Measurements from ENCODE around the gene CNGA3.

The CNGA3 gene

GRCh38 chr2:98329549-98329948 lies 16.7 kb upstream of the CNGA3 start:
- DNase-seq (ENCODE audit: low read depth), result no peak

DNA sequence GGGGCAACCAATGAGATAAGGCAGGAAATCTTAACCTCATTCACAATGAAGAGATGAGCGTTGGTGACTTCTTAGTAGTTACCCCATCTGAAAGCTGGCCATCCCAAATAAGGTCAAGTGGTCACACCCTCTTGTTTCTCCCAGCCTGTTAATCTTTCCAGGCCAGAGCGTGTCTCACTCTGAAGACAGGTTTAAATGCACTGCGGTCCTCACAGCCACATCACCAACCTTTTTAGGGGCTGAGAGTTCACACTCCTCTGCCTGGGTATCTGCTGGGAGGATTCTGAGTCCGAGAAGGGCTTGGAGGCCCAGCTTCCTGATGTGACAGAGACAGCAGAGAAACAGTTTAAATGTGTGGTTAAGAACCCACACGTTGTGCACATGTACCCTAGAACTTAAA lies 13.3 kb upstream of the CNGA3 start:
- DNase-seq (ENCODE audit: low read depth), result no peak

GRCh38 chr2:98333922-98334321 lies 12.3 kb upstream of the CNGA3 start:
- no peak for DNase-seq (ENCODE audit: low read depth)

- peak; percentile 85 for DNase-seq (ENCODE audit: low read depth)
Measured at GRCh38 chr2:98334439-98335078, 11.7 kb upstream of the CNGA3 start.

- DNase-seq (ENCODE audit: low read depth), result no peak
Measured at GRCh38 chr2:98335271-98335670, 11.0 kb upstream of the CNGA3 start.

GRCh38 chr2:98341241-98341640 lies 5.0 kb upstream of the CNGA3 start:
- no peak for DNase-seq (ENCODE audit: low read depth)

DNA sequence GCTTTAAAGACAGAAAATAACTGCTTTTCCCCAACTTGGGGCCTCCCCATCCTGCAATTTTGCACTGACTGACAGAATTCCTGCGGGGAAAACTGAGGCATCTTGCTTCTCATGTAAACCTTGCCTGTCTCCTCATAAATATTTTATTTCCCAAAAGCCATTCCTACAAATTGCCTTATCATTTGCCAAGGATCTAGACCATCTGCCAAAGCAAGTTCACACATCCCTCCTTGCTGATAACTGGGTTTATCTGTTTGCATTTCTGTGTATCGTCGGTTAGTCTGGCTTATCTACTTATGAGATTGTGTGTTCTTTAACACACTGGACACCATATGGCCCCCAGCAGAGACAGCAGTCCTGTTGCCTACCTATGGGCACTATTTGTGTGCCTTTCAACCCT lies 3.0 kb upstream of the CNGA3 start:
- DNase-seq (ENCODE audit: low read depth), result no peak

- no peak for DNase-seq (ENCODE audit: low read depth)
Measured at GRCh38 chr2:98347298-98348065, 1.2 kb downstream of the CNGA3 start.

- DNase-seq (ENCODE audit: low read depth), result no peak
Measured at GRCh38 chr2:98348066-98348561, 1.9 kb downstream of the CNGA3 start.

- no peak for DNase-seq (ENCODE audit: low read depth)
Measured at GRCh38 chr2:98350411-98350810, 4.2 kb downstream of the CNGA3 start.

DNA sequence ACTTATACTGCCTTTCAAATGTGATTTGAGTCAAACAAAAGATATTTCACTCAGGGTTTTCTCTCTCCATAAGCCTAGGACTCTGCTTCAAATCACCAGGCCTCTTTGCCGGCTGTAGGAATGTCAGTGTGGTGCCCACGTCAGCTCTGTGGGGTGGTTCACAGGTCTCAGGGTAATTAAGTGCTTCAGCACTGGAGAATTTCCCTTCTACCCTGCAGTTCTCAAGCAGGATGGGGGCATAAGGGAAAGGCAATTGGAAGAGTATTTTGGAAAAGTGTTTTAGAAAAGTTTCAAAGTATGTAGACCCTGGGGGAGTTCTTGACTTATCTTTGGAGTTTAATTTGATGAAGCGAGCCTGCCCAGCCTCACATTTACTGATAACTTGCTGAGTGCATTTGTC lies 9.6 kb downstream of the CNGA3 start:
- DNase-seq (ENCODE audit: low read depth), result no peak

DNA sequence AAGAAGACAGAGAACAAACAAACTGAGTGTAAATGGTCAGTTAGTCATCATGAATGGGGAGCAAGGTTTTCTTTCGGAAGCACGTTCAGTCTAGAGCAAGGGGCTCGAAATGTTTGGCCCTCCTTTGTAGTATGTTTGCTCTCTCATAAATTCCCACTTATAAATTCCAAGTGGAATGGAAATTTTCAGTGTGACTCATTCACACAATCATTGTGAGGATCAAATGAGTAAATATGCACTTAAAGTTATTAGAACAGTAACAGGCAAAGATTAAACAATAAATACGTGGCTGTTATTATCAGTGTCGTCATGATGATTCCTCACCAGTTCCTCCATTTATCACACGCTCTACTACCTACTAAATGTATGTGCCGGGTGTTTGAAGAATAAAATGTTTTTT lies 10.5 kb downstream of the CNGA3 start:
- no peak for DNase-seq (ENCODE audit: low read depth)

GRCh38 chr2:98357849-98358248 lies 11.6 kb downstream of the CNGA3 start:
- DNase-seq (ENCODE audit: low read depth), result no peak

DNA sequence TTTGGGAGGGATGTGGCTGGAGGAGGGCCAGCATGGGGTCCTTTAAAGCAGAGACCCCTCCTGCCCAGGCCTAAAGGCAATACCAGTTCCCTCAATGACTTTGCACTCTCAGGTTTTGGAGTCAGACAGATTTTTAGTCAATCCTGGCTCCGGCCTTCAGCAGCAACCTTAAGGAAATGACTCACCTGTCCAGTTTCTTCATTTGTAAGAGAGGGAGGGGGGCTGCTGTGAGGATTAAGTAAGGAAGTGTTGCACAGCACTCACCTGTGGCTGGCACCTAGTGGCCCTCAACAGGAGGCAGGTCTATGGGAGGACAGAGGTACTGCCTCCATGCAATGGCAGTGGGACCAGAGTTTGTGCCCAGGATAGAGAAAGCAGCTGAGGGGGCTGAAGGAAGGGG lies 13.7 kb downstream of the CNGA3 start:
- no peak for DNase-seq (ENCODE audit: low read depth)

DNA sequence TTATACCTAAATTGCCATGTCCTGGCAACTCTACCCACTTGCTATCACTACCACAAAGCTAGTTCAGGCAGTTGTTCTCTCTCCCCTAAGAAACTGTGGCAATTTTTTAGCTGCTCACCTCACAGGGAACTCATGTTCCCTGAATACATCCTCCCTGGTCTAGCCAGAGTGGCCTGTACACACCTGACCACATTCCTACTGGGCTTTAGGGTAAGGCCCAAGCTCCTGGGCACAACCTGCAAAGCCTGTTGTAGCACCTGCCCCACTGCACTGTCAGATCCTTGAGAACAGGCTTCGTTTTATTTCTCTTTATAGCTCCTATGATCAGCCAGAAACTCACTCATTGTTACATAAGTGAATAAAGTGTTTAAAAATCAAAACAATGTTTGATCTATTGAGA lies 21.5 kb downstream of the CNGA3 start:
- no peak for DNase-seq (ENCODE audit: low read depth)

- DNase-seq (ENCODE audit: low read depth), result no peak
Measured at GRCh38 chr2:98369710-98370239, 23.5 kb downstream of the CNGA3 start.

GRCh38 chr2:98372121-98372520 lies 25.9 kb downstream of the CNGA3 start:
- DNase-seq (ENCODE audit: low read depth), result no peak

DNA sequence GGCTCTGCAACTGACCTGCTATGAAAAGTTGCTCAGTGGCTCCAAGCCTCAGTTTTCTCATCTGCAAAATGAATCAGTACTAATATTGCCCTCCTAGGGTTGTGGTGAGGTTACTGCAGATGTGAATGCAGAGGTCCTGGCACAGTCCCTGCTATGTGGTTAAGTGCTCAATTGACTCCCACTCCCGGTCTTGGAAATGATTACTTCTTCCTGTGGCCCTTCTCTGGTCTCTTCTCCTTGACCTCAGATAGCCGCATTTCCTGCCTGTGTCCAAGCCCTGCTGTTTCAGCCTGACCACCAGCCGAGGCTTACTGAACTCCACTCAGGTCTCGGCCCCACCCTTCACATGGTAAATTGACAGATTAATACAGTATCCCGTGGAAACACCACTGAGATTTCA lies 26.3 kb downstream of the CNGA3 start:
- DNase-seq (ENCODE audit: low read depth), result no peak

DNA sequence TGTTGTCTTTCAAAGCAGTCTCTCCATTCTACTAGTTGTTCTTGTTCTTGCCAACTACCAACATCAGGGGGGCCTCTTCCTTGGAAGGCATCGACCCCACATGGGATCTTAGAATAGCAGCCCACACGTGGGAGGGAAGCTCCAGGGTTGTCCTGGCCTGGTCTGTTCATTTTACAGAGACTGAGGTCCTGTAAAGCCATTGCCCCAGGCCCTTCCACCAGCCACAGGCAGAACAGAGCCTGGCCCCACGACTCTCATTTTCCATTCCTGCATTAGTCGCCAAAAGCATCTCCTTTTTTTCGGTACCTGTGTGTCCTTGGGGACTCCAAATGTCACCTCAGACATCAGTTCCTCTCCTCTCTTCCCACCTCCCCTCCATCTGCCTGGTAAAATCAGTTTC lies 28.0 kb downstream of the CNGA3 start:
- no peak for DNase-seq (ENCODE audit: low read depth)

DNA sequence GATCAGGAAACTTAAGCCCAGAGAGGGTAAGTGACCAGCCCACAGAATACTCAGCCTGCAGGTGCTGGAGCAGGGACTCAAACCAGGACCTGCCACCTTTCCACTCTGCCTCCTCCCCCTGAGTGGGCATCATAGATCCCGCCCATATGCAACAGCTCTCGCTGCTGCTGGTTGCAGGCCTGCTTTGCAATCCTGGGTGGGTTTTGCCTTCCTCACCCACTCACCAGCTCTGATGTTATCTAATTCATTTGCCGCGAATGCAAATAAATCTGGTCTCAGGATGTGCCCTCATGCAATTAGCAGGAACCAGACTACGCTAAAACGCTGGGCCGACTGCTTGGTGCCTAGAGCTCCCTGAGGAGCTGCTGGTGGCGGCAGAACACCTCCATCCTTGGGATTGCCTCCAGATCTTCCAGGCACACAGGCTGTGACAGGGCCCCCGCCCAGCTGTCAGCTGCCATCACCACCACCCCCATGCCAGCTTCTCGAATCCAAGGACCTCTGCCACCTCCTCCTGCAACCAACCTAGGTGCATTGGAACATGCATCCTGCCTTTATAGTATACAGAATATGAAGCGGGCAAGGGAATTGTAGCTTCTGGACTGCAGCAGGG lies 28.8 kb downstream of the CNGA3 start:
- DNase-seq (ENCODE audit: low read depth), result no peak

DNA sequence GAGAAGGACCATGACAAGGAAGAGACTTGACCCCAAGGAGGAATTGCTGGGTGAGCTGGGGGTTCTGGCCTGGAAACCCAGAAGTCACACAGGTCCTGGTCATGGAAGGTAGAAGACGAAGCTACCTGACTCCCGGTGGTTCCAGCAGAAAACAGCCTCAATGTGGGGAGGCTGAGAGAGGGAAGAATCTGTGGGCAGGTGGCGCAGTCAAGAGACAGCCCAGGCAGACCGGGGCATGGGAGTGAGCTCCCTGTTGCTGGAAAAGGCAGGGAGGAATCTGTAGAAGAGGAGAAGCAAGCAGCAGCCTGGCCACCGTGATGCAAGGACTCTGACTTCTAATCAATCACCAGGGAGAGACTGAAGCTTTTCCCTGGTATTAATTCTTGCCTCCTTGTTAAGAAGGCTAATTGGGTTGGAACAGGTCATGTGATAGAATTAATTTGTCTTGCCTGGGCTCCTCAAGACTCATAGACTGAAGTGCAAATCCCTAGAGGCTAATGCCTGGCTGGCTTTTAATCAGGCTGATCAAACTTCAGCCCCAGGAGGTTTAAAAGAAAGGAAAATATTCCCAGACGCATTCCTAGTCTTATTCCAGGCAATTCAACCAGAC lies 30.1 kb downstream of the CNGA3 start:
- DNase-seq (ENCODE audit: low read depth), result no peak

DNA sequence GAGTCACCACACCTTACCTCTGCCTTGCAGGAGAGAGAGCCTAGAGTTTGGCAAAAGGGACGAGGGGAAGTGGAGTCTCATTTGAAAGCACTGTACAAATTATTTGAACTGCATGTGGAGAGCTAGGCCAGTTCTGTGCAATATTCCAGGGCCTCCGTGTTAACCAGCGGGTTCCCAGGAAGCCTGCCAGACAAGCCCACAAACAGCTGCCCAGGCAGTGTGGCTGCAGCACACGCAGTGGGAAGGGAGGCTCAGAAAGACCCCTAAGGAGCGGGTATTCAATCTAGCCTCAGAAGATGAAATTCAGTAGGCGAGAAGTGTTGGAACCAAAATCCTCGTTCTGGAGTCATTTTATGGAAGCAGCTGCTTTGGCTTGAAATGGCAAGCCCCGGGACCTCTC lies 30.7 kb downstream of the CNGA3 start:
- DNase-seq (ENCODE audit: low read depth), result no peak

- no peak for DNase-seq (ENCODE audit: low read depth)
Measured at GRCh38 chr2:98377544-98377943, 31.3 kb downstream of the CNGA3 start.

All from fibroblast of gingiva (primary cell).